22Rv1 (cell line): ENCODE results near the gene SLC2A11.

ENCODE experiments used
- CTCF ChIP-seq: fragments of 450-650 bp; IDR thresholded peaks from 2 replicates; pipeline ENCODE4 v1.5.1; 2017; ENCODE audit warnings: mild to moderate bottlenecking
- ZFX ChIP-seq: fragments of 450-650 bp; IDR thresholded peaks from 2 replicates; pipeline ENCODE4 v1.6.1; 2017; ENCODE audit warnings: antibody characterized with exemption, borderline replicate concordance

GRCh38 chr22:23834406-23834792 lies 23.3 kb upstream of the SLC2A11 start:
- TF ChIP-seq CTCF (no peak), ZFX (no peak)
